Amniotic epithelial cell (primary cell): ENCODE measurements around the gene LTBP1.
"Not testable (repeated sequence)": the region's sequence is repeated elsewhere in the genome, so short reads cannot be mapped to it uniquely, and the experiment has no call there.

Experiments
- DNase-seq: peaks from one replicate; pipeline ENCODE4 v3.0.0-alpha.2; 2010; ENCODE audit warnings: low read depth

LTBP1 gene

DNA sequence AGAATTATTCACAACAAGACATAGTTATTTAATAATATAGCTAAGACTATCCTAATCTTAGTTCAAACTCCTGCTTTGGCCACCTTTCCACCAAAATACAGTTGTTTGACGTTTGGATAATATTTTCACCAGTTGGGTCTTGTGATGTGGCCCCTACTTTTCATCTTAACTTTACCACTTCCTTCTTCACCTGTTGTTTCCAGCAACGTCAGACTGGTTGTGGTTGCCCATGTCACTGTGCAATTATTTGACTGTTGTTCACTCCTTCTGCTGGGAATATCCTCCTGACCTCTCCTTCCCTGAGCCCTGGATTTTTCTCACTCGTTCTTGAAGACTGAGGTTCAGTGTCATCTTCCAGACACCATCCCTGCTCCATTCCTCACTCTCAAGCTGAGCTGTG is 397.5 kb downstream of the LTBP1 start:
- no peak for DNase-seq

DNA sequence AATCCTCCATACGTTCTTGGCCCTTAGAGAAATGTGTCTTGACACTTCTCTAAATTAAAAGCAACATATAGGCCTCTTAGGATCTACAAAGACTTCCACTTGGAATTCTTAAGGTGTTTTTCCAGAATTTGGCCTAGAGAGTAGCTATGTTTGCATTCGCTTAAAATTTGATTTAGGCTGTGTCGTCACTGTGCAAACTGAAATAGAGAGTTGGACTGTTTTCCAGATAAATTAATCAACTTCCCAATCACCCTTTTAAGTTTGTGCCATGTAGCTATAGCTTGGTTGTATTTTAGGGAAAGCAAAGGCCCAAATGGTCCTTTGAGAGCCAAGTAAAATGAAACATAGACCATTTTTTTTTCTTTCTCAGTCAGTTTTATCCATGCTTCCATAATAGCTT is 401.1 kb downstream of the LTBP1 start:
- DNase-seq: no peak

DNA sequence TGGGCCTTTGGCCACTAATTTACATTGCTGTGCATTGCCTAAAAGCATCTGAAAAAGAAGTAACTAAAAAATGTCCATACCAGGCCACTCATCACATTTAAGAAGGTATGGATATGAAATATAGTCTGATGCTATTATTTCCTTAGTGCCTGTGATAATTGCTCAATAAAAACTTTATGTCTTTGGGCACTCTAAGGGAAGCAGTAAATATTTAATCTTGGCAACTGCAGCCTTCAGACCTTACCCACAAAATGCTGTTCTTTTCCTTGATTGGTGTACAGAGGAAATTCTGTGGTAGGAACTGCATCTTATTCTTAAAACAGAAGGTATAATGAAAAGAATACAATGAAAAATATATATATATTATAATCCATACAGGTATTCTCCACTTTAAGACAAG is 403.9 kb downstream of the LTBP1 start:
- no peak for DNase-seq

DNA sequence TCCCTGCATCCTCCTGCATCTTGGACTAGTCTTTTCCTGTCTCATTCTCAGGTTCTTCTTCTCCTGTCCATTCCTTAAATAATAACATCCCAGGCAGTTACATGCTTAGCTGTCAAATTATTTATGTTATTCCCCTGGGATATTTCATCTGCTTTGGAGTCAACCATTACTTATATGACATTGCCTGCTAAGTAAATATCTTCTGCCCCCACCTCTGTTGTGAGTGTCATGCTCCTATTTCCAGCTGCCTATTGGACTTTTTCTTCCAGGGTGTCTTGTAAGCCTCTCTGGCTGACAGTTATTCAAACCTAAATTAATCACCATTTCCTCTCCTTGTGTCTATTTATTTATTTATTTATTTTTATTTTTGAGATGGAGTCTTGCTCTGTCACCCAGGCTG is 405.0 kb downstream of the LTBP1 start:
- no peak for DNase-seq

DNA sequence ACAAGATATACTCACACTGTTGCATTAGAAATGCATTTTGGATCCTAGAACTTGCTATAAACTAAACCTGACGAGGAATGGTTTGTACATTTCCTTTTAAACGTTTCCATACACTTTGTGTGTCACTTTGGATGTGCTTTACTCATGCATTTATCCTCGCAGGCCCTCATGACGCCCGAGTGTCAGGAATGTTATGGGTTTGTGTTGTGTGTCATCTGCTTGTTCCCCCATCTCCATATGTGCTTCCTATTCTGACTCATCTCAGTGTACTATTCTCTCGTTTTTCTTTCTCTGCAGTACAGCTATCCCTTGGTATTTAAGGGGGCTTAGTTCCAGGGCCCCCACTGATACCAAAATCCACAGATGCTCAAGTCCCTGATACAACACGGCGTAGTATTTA is 408.2 kb downstream of the LTBP1 start:
- peak; percentile 71 for DNase-seq

DNA sequence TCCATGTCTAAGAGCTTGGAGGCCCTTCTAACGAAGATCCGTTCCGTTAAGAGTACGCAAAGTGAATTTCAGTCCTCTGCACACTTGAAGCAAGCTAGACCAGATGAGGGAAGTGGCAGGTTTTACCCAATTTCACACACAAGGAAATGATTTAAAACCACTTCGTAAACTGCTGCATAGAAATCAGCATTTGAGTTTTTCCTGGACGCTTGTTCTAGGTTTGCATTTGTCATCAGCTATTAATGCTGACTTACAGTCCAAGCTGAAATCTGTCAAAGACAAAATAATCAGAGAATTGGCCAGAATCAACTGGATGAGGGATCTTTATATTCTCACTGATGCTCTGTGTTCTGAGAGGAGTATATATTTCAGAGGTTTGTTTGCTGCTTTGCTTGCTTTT is 412.1 kb downstream of the LTBP1 start:
- no peak for DNase-seq

DNA sequence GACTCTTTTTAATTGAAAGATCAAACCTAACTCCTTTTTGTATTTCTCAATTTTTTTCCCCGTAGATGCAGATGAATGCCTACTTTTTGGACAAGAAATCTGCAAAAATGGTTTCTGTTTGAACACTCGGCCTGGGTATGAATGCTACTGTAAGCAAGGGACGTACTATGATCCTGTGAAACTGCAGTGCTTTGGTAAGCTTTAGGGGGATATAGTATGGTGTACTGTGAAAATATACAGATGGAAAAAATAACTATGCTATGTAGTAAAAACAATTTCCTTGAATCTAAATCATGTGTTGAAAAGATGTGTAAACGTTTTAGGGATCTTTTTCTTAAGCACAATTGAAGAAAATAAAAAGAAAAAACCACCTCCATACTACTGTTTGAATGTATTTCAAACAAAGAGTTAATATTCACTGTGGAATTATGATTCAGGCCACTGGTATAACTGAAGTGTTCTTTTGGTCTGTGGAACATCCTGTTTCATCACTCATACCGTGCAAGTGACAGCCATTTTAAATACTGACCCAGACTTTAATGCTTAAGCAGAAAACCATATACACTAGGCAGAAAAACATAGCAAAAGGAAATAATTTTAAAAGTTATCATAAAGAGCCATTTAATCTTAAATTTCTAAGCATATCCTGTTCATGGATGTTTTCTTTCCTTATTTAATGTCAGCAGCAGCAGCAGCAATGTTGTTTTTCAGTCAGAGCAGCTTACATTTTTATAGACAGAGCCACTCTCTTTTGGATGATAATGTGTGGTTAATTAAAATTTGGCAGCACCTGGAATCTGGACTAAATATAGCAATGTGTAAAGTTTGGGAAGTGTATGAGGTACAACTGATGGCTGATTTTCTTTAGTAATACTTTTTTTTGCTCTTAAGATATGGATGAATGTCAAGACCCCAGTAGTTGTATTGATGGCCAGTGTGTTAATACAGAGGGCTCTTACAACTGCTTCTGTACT is 416.9 kb downstream of the LTBP1 start:
- peak; percentile 77 for DNase-seq

DNA sequence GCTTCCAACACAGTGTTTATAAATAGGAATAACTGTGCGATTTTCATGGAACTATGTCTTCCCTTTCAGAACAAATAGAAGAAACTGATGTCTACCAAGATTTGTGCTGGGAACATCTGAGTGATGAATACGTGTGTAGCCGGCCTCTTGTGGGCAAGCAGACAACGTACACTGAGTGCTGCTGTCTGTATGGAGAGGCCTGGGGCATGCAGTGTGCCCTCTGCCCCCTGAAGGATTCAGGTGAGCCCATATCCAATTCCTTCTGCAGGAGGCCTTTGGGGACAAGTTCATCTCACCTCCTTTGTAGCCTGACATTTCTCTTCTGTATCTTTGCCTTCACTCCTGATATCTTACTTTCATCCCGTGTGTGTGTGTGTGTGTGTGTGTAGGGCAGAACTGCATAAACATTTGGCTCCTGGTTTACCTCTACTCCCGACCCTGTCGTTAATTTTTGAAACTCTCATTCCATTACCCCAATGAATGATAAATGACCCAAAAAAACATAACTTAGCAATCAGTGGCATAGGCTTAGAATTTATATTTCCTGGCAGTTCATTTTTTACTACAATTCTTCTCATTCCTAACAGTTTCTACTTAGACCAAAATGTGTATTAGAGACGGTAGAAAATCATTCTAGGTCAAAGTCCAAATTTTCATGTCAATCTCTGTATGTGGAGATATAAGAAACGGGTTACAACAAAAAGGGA is 418.7 kb downstream of the LTBP1 start:
- no peak for DNase-seq

DNA sequence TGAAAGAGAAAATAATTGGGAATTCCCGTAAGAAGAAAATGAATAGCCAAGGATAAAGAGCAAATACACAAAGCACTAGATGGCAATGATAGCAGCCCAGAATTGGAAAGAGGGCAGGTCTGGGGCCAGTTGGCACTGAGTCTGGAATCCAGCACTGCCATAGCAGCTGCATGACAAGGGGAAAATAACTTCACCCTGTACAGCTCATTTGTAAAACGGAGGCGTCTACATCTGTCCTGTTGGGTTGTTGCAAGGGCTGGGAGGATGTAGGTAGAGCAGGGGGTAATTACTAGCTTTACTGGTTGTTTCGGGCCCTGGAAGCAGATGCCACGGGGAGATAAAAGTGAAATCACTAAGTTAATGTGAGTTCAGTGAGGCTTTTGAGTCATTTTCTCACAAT is 419.7 kb downstream of the LTBP1 start:
- DNase-seq: no peak

DNA sequence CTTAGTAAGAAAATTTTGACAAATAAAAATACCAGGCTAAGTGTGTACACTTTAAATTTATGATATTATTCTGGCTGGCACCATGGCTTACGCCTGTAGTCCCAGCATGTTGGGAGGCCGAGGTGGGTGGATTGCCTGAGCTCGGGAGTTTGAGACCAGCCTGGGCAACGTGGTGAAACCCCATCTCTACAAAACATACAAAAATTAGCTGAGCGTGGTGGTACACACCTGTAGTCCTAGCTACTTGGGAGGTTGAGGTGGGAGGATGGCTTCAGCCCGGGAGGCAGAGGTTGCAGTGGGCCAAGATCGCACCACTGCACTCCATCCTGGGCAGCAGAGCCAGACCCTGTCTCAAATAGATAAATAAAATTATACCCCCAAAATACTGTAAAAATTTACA is 421.8 kb downstream of the LTBP1 start:
- not testable (repeated sequence) for DNase-seq

DNA sequence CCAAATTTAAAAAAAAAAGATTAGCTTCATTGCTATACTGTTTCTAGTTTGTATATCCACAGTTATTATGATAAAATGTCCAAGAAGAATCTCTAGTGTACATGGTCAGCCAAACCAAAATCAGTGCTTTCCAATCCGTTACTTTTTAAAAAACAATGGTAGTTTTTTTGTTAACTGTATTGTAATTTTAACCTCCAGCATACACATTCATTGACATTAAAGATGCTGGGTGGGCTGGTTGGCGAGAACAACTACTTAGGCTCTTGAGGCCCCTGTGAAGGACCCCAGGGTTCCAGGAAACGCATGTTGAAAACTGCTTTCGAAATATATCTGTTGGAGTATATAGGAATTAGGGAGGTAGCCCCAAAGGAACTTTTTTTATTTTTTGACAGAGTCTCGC is 422.4 kb downstream of the LTBP1 start:
- DNase-seq: no peak

DNA sequence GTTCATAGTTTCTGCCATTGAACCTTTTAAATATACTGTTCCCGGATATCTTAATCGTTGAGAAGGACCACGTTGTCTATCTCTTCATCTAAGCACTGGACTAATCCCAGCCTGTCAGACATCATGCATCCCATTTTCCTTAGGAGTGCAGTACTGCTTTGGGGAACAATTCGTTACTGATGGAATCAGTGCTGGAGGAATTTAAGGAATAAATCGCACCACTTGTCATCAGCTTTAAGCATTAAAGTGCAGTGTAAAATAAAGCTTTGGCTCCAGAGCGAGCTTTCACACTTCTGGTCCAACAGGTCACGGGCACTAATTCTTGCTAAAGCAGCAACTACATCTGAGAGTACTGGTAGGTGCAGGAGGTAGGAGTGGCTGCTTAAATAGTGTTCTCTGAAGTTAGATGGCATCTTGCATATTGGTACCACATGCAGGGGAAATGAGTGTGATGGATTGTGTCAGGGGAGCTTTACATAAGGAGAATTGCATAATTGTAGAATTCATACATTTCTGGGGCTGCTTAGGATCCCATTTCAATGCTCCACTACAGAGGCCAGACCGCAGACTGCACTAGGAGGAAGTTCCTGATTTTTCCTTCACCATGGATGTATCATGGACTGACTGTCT is 424.0 kb downstream of the LTBP1 start:
- no peak for DNase-seq

DNA sequence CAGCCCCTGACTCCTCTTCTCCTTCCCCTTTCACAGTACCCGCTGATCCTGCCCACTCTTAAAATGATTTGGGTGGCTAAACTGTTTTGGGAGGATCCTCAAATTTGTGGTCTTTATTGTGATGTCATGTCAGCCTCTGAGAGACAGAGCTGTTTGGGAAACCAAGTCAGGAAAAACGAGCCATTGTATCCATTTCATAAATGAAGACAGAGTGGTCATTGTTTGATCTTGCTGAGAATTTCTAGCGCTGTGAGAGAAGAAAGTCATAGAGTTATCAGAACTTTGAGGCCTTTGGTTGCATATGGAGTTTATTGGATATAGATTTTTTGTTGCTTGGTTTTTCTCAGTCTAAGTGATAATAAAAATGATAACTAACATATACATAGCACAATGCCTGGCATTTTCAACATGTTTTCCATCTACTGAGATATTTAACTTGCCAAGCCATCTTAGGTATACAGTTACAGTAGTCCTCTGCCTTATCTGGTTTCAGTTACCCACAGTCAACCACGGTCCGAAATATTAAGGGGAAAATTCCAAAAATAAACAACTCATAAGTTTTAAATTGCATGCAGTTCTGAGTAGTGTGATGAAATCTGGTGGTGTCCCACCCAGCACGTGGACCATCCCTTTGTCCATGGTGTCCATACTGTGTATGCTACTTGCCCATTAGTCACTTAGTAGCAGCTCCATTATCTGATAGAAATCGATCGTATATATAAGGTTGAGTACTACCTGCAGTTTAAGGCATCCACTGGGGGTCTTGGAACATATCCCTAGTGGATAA is 424.7 kb downstream of the LTBP1 start:
- no peak for DNase-seq

DNA sequence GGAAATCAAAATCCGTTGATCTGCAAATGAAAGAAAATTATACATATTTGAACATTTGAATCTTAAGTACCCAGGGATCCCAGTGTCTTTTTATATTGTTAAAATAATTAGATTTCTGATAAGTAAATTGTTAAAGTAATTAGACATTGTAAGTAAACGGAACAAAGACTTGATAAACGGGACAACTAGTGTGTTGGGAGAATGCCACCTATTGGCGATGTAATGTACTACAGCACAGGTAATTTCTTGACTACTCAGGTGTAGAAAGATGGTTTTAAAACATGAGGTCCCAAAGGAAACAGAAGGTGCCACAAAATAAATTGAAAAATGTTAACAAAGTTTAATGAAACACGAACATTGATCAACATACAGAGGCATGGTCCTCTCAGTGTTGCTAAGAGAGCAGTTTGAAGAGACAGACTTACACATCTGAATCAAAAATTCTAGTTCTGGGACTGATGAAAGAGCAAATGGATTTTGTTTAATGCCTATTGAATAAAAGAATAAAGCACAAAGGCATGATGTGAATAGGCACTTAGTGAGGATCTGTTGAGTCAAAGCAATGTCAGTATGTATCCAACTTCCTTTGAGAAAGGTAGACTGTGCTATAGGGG is 426.3 kb downstream of the LTBP1 start:
- DNase-seq: peak; percentile 52

DNA sequence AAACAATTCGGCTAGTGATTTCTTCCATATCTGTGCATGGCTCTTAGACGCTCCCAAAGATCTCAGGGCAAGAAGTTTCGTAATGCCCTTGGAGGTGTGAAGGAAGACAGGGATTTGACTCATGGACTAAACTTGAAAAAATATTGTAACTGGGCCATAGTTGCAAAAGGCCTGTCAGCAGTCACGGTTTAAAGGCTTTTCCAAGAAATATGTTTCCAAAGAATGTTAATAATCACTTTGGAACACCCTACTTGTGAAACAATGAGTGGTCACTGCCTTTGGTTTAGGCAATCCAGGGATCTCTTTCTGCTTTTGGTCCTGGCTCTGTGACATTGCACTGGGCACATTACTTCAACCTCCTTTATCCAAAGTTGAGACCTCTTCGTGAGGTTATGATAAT is 427.2 kb downstream of the LTBP1 start:
- peak; percentile 89 for DNase-seq

DNA sequence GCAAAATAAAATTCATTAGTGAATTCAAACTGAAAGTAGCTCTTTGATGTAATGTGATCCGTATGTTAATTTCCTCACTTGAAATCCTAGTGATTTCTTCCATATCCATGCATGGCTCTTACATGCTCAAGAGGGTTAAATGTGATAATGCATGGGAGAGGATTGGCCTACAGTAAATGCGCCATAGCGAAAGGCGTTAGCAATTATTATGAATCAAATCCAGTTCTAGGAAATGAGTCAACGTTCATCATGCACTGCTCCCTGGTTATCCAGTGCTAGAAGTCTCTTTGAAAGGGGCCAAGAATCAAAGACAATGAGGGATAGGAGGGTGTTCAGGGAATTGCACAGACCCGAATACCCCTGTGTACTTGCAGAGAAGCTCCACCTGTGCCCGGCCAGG is 428.3 kb downstream of the LTBP1 start:
- no peak for DNase-seq

DNA sequence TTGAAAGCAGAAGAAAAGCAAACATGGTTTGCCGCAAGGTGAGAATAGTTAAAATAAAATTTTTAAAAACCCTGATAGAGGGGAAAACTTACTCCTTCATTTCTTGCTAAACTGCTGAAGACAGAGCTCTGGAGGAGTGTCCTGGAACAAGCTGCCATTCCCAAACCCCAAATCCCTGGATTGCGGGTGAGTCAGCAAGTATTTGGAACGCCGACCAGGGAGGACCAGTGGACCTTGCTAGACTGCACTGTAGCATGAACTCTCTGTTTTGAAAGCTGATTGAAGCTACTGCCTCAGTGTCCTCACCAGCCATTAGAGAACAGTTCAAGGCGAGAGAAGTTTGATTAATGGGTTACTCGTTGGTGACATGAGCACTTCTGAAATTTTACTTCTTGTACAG is 430.3 kb downstream of the LTBP1 start:
- DNase-seq: peak; percentile 50

DNA sequence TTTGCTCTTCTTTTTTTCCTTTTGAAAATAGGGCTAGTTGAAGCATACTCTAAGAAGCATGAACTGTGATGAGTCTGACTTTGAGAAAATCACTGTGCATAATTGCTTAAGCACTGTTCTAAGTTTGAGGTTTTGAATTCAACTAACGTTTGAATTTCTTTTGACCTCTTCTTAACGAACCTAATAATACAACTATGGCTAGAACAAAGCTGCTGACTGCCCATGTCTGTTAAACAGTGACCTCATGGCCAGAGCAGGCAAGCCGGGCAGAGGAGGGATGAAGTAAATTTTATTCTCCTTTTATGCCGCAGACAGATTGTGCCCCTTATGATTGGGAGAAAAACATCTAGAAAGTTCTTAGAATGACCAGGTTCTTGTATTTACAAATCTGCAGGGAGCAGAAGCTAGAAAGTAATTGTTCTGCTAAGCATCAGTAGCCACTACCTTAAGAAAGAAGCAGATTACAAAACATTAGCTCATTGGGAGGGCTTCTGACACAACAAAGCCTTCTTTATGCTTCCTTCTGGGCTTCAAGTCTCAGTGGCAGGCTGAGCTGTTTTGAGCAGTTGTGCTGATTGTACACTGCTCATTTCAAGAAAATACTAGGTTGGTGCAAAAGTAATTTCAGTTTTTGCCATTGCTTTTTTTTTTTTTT is 431.9 kb downstream of the LTBP1 start:
- DNase-seq: peak; percentile 72

DNA sequence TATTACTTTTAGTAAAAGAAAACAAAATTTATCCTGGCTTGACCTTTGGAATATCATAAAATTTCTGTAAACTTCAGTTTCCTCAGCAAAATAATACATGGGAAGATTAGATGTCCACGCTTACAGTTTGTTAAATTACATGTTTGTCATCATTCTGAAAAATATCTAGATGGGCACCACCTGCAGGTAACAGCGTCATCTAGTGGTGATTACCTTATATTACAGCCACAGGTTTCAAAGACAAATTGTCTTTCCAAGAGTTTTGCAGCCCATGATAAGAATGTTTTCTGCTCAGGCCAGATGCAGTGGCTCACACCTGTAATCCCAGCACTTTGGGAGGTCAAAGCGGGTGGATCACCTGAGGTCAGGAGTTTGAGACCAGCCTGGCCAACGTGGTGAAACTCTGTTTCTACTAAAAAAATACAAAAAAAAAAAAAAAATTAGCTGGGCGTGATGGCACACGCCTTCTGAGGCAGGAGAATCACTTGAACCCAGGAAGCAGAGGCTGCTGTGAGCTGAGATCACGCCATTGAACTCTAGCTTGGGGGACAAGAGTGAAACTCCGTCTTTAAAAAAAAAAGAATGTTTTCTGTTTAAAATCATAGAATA is 433.4 kb downstream of the LTBP1 start:
- DNase-seq: no peak

DNA sequence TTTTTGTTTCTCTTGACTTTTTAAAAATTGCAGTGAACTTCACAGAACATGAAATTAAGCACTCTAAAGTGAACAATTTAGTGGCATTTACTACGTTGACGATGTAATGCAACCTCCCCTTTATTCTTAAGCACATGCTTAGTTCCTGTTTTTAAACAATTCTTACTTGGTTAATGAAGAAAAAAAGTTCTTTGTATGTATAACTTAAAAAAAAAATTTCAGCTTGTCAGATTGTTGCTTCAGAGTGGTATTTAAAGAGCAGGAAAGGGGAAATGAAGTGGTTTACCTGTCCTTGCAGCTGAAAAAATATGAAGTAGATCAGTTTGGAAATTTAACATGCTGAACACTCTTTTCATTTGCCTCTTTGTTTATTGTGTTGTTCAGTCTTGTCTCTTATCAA is 434.0 kb downstream of the LTBP1 start:
- no peak for DNase-seq
